ENCODE data around the gene FOSL2. TPM values are rescaled to one million over a fixed set of nuclear protein-coding genes. Genes with fewer than 3 reads are reported as not detected.

The FOSL2 gene
- total RNA-seq, 1 donor from 2014 or later, result 38.4 TPM

- no peaks in the 10 kb centered on the region for H3K36me3 Mint-ChIP-seq (ENCODE audit: insufficient read depth)
- peaks cover 19% of the 10 kb centered on the region for H3K27me3 Mint-ChIP-seq
- H3K9me3 Mint-ChIP-seq (ENCODE audit: low read depth), result no peaks in the 10 kb centered on the region
- no peak overlapping the region for H3K27ac Mint-ChIP-seq
- no peak overlapping the region for H3K4me3 Mint-ChIP-seq (ENCODE audit: low read depth)
- no peak for DNase-seq (ENCODE audit: low spot score, unreplicated experiment)
- TF ChIP-seq CTCF (IDR thresholded peaks at IDR 0.05; ENCODE audit: unreplicated experiment), result no peak
- peaks cover 4% of the 10 kb centered on the region for H3K4me1 Mint-ChIP-seq (ENCODE audit: low read depth)
Measured at GRCh38 chr2:28375236-28375635, 17.4 kb upstream of the FOSL2 start.

GRCh38 chr2:28375742-28376631 lies 16.7 kb upstream of the FOSL2 start:
- no peak for DNase-seq (ENCODE audit: low spot score, unreplicated experiment)
- Mint-ChIP-seq H3K4me1 (ENCODE audit: low read depth) (peaks cover 9% of the 10 kb centered on the region), H3K27ac (peak overlapping the region; percentile 56), H3K4me3 (ENCODE audit: low read depth) (no peak overlapping the region), H3K27me3 (peaks cover 19% of the 10 kb centered on the region), H3K9me3 (ENCODE audit: low read depth) (no peaks in the 10 kb centered on the region), H3K36me3 (ENCODE audit: insufficient read depth) (no peaks in the 10 kb centered on the region)
- TF ChIP-seq CTCF (IDR thresholded peaks at IDR 0.05; ENCODE audit: unreplicated experiment), result no peak

- Mint-ChIP-seq H3K27me3 (peaks cover 18% of the 10 kb centered on the region), H3K4me3 (ENCODE audit: low read depth) (no peak overlapping the region), H3K27ac (no peak overlapping the region), H3K36me3 (ENCODE audit: insufficient read depth) (no peaks in the 10 kb centered on the region), H3K9me3 (ENCODE audit: low read depth) (no peaks in the 10 kb centered on the region), H3K4me1 (ENCODE audit: low read depth) (peaks cover 21% of the 10 kb centered on the region)
- no peak for DNase-seq (ENCODE audit: low spot score, unreplicated experiment)
- no peak for TF ChIP-seq CTCF (IDR thresholded peaks at IDR 0.05; ENCODE audit: unreplicated experiment)
Measured at GRCh38 chr2:28377195-28377816, 15.4 kb upstream of the FOSL2 start.

GRCh38 chr2:28377984-28378678 lies 14.5 kb upstream of the FOSL2 start:
- Mint-ChIP-seq H3K27ac (no peak overlapping the region), H3K9me3 (ENCODE audit: low read depth) (no peaks in the 10 kb centered on the region), H3K4me3 (ENCODE audit: low read depth) (no peak overlapping the region), H3K27me3 (peaks cover 9% of the 10 kb centered on the region), H3K36me3 (ENCODE audit: insufficient read depth) (no peaks in the 10 kb centered on the region), H3K4me1 (ENCODE audit: low read depth) (peaks cover 28% of the 10 kb centered on the region)
- TF ChIP-seq CTCF (IDR thresholded peaks at IDR 0.05; ENCODE audit: unreplicated experiment), result no peak
- no peak for DNase-seq (ENCODE audit: low spot score, unreplicated experiment)

Measured in progenitor cell of endocrine pancreas (in vitro differentiated cells).